PC-9 (cell line): ENCODE results near the gene ACKR2. TPM values are rescaled to one million over a fixed set of nuclear protein-coding genes. Genes with fewer than 3 reads are reported as not detected.

Experiments
- BruUV-seq: library from RNA; stranded (reverse); fragments of 400-500 nt; replicated peaks from 2 replicates; lab custom pipeline; 2021; lab: Mats Ljungman, UMichigan
- CTCF ChIA-PET: fragments of 300-600 bp; sonication (Branson Sonifier 250); formaldehyde crosslinking; loops from one replicate; lab custom pipeline; 2022; ENCODE audit warnings: antibody characterized with exemption; lab: Charles Lee
- POLR2A ChIA-PET: fragments of 300-600 bp; sonication (Branson Sonifier 250); formaldehyde crosslinking; loops from one replicate; lab custom pipeline; 2022; ENCODE audit warnings: antibody characterized with exemption; ENCODE audit not compliant: unreplicated experiment; lab: Charles Lee
- DNase-seq, 2 experiments: peaks; one replicate each; pipeline versions ENCODE4 v3.0.0 to v3.0.0-alpha.2; 2015 to 2022; ENCODE audit warnings: mixed read lengths in 1 of 2
- H2AFZ ChIP-seq: fragments of 200-600 bp; sonication (generic); 2 replicates; pipeline ENCODE4 v1.8.1; 2017; ENCODE audit warnings: antibody characterized with exemption
- H3F3A ChIP-seq: fragments of 200-600 bp; sonication (generic); 2 replicates; pipeline ENCODE4 v1.8.1; 2017; ENCODE audit warnings: antibody characterized with exemption, mild to moderate bottlenecking, low read depth; ENCODE audit not compliant: insufficient read depth
- H3K27ac ChIP-seq: fragments of 200-600 bp; sonication (generic); 2 replicates; pipeline ENCODE4 v1.6.1; 2016; ENCODE audit warnings: mixed run types
- H3K27me3 ChIP-seq: fragments of 200-600 bp; sonication (generic); 2 replicates; pipeline ENCODE4 v1.6.1; 2016; ENCODE audit warnings: low read depth, mixed run types; ENCODE audit not compliant: insufficient read depth
- H3K36me3 ChIP-seq: fragments of 200-600 bp; sonication (generic); 2 replicates; pipeline ENCODE4 v1.6.1; 2016; ENCODE audit warnings: low read depth, mixed run types
- H3K4me1 ChIP-seq: fragments of 200-600 bp; sonication (generic); replicated peaks from 2 replicates; pipeline ENCODE4 v1.6.1; 2016; ENCODE audit warnings: mixed run types; ENCODE audit not compliant: insufficient read depth
- H3K4me2 ChIP-seq: fragments of 200-600 bp; sonication (generic); 2 replicates; pipeline ENCODE4 v1.6.1; 2017; ENCODE audit warnings: mixed run types
- H3K4me3 ChIP-seq: fragments of 200-600 bp; sonication (generic); 2 replicates; pipeline ENCODE4 v1.6.1; 2016; ENCODE audit warnings: mixed run types
- H3K79me2 ChIP-seq: fragments of 200-600 bp; sonication (generic); 2 replicates; pipeline ENCODE4 v1.6.1; 2017; ENCODE audit warnings: low read depth, mixed run types
- H3K9me2 ChIP-seq: fragments of 200-600 bp; sonication (generic); 2 replicates; pipeline ENCODE4 v1.8.1; 2017; ENCODE audit warnings: mild to moderate bottlenecking; ENCODE audit not compliant: insufficient read depth
- H3K9me3 ChIP-seq: fragments of 200-600 bp; sonication (generic); 2 replicates; pipeline ENCODE4 v1.8.1; 2016; ENCODE audit warnings: low read depth; ENCODE audit not compliant: insufficient read depth
- H4K20me1 ChIP-seq: fragments of 200-600 bp; sonication (generic); 2 replicates; pipeline ENCODE4 v1.8.1; 2017; ENCODE audit not compliant: insufficient read depth
- EZH2 ChIP-seq: fragments of 200-600 bp; sonication (generic); IDR thresholded peaks from 2 replicates; pipeline ENCODE4 v1.8.0; 2017; ENCODE audit warnings: antibody characterized with exemption, low read depth
- intact Hi-C: fragments of 100-400 bp; cut with micrococcal nuclease; formaldehyde crosslinking; loops from one replicate; pipeline ENCODE4 v1.10.0; 2022; ENCODE audit not compliant: unreplicated experiment
- total RNA-seq: library from RNA; stranded (reverse); gene quantifications from 2 replicates; pipeline ENCODE4 v1.2.3, GENCODE V29; 2021
- TF ChIP-seq, protein P1 (sequence below): fragments of 200-600 bp; sonication (generic); conservative IDR thresholded peaks from 2 replicates; pipeline ENCODE4 v1.6.1; 2017; ENCODE audit warnings: mixed run types, antibody characterized with exemption, mild to moderate bottlenecking, moderate library complexity

Gene ACKR2
- total RNA-seq, 1 experiment from 2014 or later = 2.9 TPM

DNA sequence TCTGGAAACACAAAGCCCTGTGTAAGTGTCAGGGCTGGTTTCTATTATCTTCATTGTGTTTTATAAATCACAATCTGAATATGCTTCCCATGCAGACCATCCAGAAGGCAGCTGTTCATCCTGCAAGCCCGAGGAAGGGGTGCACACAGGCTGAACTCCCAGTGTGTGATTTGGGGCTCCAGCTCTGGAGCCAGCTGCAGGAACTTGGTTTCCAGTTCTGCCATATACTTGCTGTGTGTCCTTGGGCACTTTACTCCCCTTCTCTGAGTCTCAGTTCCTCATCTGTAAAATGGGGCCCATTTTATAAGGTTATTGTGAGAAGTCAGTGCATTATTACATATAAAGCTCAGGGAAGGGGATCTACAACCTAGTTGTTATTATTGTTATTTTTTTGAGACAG is 43.8 kb downstream of the ACKR2 start:
- Histone ChIP-seq H3K9me2 (no peaks in the 10 kb centered on the region), H3K27me3 (no peaks in the 10 kb centered on the region), H3K27ac (no peak overlapping the region), H4K20me1 (no peaks in the 10 kb centered on the region), H3K4me1 (no peaks in the 10 kb centered on the region), H3K9me3 (no peaks in the 10 kb centered on the region), H3F3A (no peaks in the 10 kb centered on the region), H3K36me3 (no peaks in the 10 kb centered on the region), H3K79me2 (no peaks in the 10 kb centered on the region), H3K4me3 (no peak overlapping the region), H2AFZ (no peak overlapping the region), H3K4me2 (no peak overlapping the region)
- DNase-seq = no peak
- intact Hi-C loops = no loop called here
- POLR2A ChIA-PET = no interaction called here
- no TSS peak for BruUV-seq
- CTCF ChIA-PET = no interaction called here
- no peak for TF ChIP-seq EZH2

DNA sequence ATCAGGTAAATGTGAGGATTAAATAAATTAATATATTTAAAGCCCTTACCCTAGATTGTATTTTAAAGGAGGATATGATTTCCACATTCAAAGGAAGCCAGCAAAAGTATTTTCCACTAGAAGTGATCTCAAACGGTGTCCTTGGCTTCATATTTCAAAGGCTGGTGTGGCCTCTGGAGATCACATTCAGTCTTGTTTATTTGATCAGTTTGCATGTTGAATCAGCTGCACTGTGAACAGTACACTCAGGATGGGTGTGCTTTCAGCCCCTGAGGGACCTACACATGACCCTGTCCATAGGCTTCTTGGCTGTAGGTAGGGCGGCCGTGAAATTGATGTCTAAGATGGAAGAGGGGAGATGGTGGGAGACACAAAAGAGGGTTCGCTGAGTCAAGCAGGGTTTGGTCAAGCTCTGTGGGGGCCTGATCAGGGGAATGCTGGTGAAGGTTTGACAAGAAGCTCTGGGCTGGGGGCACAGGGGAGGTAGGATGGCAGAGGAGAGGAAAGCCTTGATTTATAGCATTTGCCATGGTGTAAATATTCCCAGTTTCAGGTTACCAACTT is 44.6 kb downstream of the ACKR2 start:
- H3K79me2 ChIP-seq = no peaks in the 10 kb centered on the region
- H3K36me3 ChIP-seq = no peaks in the 10 kb centered on the region
- POLR2A ChIA-PET = no interaction called here
- no peak for TF ChIP-seq EZH2
- TF ChIP-seq, protein P1, sequence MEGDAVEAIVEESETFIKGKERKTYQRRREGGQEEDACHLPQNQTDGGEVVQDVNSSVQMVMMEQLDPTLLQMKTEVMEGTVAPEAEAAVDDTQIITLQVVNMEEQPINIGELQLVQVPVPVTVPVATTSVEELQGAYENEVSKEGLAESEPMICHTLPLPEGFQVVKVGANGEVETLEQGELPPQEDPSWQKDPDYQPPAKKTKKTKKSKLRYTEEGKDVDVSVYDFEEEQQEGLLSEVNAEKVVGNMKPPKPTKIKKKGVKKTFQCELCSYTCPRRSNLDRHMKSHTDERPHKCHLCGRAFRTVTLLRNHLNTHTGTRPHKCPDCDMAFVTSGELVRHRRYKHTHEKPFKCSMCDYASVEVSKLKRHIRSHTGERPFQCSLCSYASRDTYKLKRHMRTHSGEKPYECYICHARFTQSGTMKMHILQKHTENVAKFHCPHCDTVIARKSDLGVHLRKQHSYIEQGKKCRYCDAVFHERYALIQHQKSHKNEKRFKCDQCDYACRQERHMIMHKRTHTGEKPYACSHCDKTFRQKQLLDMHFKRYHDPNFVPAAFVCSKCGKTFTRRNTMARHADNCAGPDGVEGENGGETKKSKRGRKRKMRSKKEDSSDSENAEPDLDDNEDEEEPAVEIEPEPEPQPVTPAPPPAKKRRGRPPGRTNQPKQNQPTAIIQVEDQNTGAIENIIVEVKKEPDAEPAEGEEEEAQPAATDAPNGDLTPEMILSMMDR = no peak
- H3K4me3 ChIP-seq = no peak overlapping the region
- H3K9me2 ChIP-seq = no peaks in the 10 kb centered on the region
- H4K20me1 ChIP-seq = no peaks in the 10 kb centered on the region
- no peak overlapping the region for H3K4me2 ChIP-seq
- CTCF ChIA-PET = no interaction called here
- no peaks in the 10 kb centered on the region for H3K9me3 ChIP-seq
- H3K27me3 ChIP-seq = no peaks in the 10 kb centered on the region
- no peak overlapping the region for H2AFZ ChIP-seq
- no peak overlapping the region for H3K27ac ChIP-seq
- intact Hi-C loops = no loop called here
- no peaks in the 10 kb centered on the region for H3F3A ChIP-seq
- no TSS peak for BruUV-seq
- H3K4me1 ChIP-seq = no peaks in the 10 kb centered on the region
- DNase-seq = no peak

DNA sequence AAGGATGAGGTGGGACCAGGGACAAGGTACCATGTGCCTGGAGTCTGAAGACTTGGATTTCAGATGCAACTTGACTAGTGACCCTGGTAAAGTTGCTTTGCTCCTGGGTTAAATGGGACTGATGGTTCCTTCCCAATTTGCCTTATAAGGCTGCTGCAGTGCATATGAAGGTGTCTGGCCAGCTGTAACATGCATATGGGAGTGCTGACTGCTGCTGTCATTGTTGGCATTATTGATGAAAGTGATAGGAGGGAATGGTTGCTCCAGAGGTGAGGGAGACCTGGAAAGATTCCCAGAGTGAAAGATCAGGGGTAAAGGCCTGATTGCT is 45.9 kb downstream of the ACKR2 start:
- no TSS peak for BruUV-seq
- Histone ChIP-seq H4K20me1 (no peaks in the 10 kb centered on the region), H3K4me3 (no peak overlapping the region), H3K27ac (no peak overlapping the region), H2AFZ (no peak overlapping the region), H3K9me3 (no peaks in the 10 kb centered on the region), H3K36me3 (no peaks in the 10 kb centered on the region), H3K4me1 (no peaks in the 10 kb centered on the region), H3K79me2 (no peaks in the 10 kb centered on the region), H3F3A (no peaks in the 10 kb centered on the region), H3K9me2 (no peaks in the 10 kb centered on the region), H3K4me2 (no peak overlapping the region), H3K27me3 (no peaks in the 10 kb centered on the region)
- intact Hi-C loops = no loop called here
- TF ChIP-seq, protein P1 = no peak
- TF ChIP-seq EZH2 = no peak
- no peak for DNase-seq
- ChIA-PET POLR2A (no interaction called here), CTCF (no interaction called here)
